Keratinocyte (primary cell): Measurements from ENCODE around the gene TMEM266. TPM values are rescaled to one million over a fixed set of nuclear protein-coding genes. Genes with fewer than 3 reads are reported as not detected.

Experiments used
- DNase-seq: peaks from one replicate; pipeline ENCODE4 v3.0.0-alpha.2; 2011; ENCODE audit warnings: low read depth, missing footprints, low spot score
- FAIRE-seq: peaks from 2 replicates; lab custom pipeline; 2011; peaks lifted over from hg19 to GRCh38; lab: Jason Lieb, UNC
- H2AFZ ChIP-seq: 2 replicates; pipeline ENCODE4 v1.6.0; 2012; ENCODE audit warnings: low read length, control low read depth, inconsistent platforms; ENCODE audit not compliant: control insufficient read depth
- H3K27ac ChIP-seq: 2 replicates; pipeline ENCODE4 v1.5.1; 2011; ENCODE audit warnings: low read length; ENCODE audit not compliant: control insufficient read depth, insufficient read depth
- H3K27me3 ChIP-seq: 3 replicates; pipeline ENCODE4 v1.6.0; 2011; ENCODE audit warnings: low read length; ENCODE audit not compliant: control insufficient read depth, insufficient read depth; ENCODE audit errors: extremely low read depth
- H3K36me3 ChIP-seq, 2 experiments: 2 replicates in 1 of 2; 3 replicates in 1 of 2; pipeline ENCODE4 v1.5.1; 2011; ENCODE audit warnings: low read length in 2 of 2, mild to moderate bottlenecking in 1 of 2; ENCODE audit not compliant: control insufficient read depth in 2 of 2, insufficient read depth in 2 of 2; ENCODE audit errors: extremely low read depth in 1 of 2
- H3K4me1 ChIP-seq: 3 replicates; pipeline ENCODE4 v1.5.1; 2011; ENCODE audit warnings: low read length; ENCODE audit not compliant: control insufficient read depth, insufficient read depth; ENCODE audit errors: extremely low read depth
- H3K4me2 ChIP-seq: 3 replicates; pipeline ENCODE4 v1.6.0; 2011; ENCODE audit warnings: low read depth, low read length; ENCODE audit not compliant: control insufficient read depth, insufficient read depth; ENCODE audit errors: extremely low read depth
- H3K4me3 ChIP-seq, 3 experiments: fragments of 200-600 bp in 1 of 3; sonication (generic) in 1 of 3; 2 replicates in 2 of 3; 3 replicates in 1 of 3; pipeline ENCODE4 v1.5.1; 2011 to 2016; ENCODE audit warnings: low read length in 3 of 3, mild to moderate bottlenecking in 3 of 3, control low read depth in 2 of 3, inconsistent platforms in 1 of 3, low read depth in 1 of 3, mixed read lengths in 1 of 3, mixed run types in 1 of 3, moderate library complexity in 1 of 3; ENCODE audit not compliant: control insufficient read depth in 2 of 3, insufficient read depth in 2 of 3; ENCODE audit errors: extremely low read depth in 1 of 3
- H3K79me2 ChIP-seq: 2 replicates; pipeline ENCODE4 v1.6.0; 2012; ENCODE audit warnings: low read length; ENCODE audit not compliant: control insufficient read depth, insufficient read depth
- H3K9ac ChIP-seq: 3 replicates; pipeline ENCODE4 v1.6.0; 2011; ENCODE audit warnings: low read length; ENCODE audit not compliant: control insufficient read depth, insufficient read depth; ENCODE audit errors: extremely low read depth
- H3K9me1 ChIP-seq: 3 replicates; pipeline ENCODE4 v1.6.0; 2011; ENCODE audit warnings: low read length; ENCODE audit not compliant: control insufficient read depth, insufficient read depth; ENCODE audit errors: extremely low read depth
- H3K9me3 ChIP-seq: 2 replicates; pipeline ENCODE4 v1.5.1; 2012; ENCODE audit warnings: low read depth, low read length; ENCODE audit not compliant: control insufficient read depth
- H4K20me1 ChIP-seq: 3 replicates; pipeline ENCODE4 v1.6.0; 2011; ENCODE audit warnings: low read length; ENCODE audit not compliant: control insufficient read depth, insufficient read depth; ENCODE audit errors: extremely low read depth
- EZH2 ChIP-seq: IDR thresholded peaks from one replicate; pipeline ENCODE4 v1.6.1; 2012; ENCODE audit warnings: inconsistent platforms, mild to moderate bottlenecking, low read length, moderate library complexity
- dilution Hi-C: fragments of 300-500 bp; cut with MboI; formaldehyde crosslinking; loops from one replicate; pipeline ENCODE4 v1.7.0; 2020; ENCODE audit warnings: low sequenced_read_pairs; ENCODE audit not compliant: extremely low pct_ligation_motif_present
- polyA plus RNA-seq, 5 experiments: library from polyadenylated mRNA; depleted of rRNA in 3 of 5; stranded (reverse) in 3 of 5; stranded (forward) in 1 of 5; unstranded in 1 of 5; fragments of >200 nt; gene quantifications; 1 replicate in 1 of 5; 2 replicates in 3 of 5; 3 replicates in 1 of 5; pipeline versions ENCODE4 v1.2.1 to v1.2.3, GENCODE V29; 2011 to 2012; ENCODE audit warnings: missing spikeins in 2 of 5, low read depth in 1 of 5, low replicate concordance in 1 of 5
- TF ChIP-seq, protein P1 (sequence below), 3 experiments: IDR thresholded peaks in 1 of 3; conservative IDR thresholded peaks in 1 of 3; optimal IDR thresholded peaks in 1 of 3; 2 replicates in 2 of 3; 3 replicates in 1 of 3; pipeline versions ENCODE3 to v1.5.1; 2011; ENCODE audit warnings: low read length in 3 of 3, mild to moderate bottlenecking in 3 of 3, moderate library complexity in 2 of 3, control low read depth in 1 of 3, inconsistent platforms in 1 of 3; ENCODE audit not compliant: insufficient read depth in 2 of 3; ENCODE audit errors: extremely low read depth in 1 of 3

The TMEM266 gene
- polyA plus RNA-seq, 1 donor (not counting 4 experiments of a cell fraction or from before 2014, with no cell fraction given) = 0.03 TPM

DNA sequence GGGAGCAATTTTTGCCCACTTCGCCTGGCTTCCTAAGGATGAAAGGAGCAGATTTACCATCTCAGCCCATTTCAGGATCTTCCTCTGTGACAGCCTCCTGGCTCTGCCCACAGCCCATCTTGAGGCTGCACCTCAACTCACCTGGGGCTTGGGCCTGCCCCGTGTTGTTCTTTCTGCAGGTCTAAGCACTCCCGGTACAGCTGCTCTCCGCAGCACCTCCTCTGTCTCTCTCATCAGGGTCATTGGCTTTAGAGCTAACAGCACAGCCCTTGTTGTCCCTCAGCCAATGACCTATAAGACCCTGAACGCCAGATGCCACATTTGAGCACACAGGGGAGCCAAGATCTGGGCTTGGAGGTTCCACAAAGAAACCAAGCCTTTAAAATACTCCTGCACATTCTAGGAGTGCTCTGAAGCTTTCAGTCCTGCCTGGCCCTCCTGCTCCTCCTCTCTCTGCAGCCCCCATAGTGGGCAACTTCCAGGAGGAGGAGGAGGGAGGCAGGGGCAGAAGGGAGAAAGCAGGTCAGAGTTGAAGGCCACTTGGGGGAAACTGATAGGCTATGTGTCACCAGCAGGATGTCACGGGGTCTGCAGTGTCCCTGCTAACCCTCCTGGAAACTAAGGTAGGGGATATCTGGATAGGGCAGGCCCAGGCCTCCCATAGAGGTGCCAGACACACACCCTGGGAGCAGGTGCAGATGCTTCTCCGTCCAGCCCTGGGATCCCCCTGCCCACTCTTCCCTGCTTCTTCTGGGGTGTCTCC, 135.9 kb downstream of the TMEM266 start:
- H3K9me1 ChIP-seq = no peaks in the 10 kb centered on the region
- H3K27ac ChIP-seq = peak overlapping the region; percentile 9
- no peak overlapping the region for H3K9ac ChIP-seq
- H3K27me3 ChIP-seq = no peaks in the 10 kb centered on the region
- dilution Hi-C loops = no loop called here
- FAIRE-seq (no peak), DNase-seq (no peak)
- H3K36me3 ChIP-seq = peaks cover 0 to 2% of the 10 kb centered on the region in 2 experiments
- no peak overlapping the region for H3K4me3 ChIP-seq
- TF ChIP-seq, protein P1, sequence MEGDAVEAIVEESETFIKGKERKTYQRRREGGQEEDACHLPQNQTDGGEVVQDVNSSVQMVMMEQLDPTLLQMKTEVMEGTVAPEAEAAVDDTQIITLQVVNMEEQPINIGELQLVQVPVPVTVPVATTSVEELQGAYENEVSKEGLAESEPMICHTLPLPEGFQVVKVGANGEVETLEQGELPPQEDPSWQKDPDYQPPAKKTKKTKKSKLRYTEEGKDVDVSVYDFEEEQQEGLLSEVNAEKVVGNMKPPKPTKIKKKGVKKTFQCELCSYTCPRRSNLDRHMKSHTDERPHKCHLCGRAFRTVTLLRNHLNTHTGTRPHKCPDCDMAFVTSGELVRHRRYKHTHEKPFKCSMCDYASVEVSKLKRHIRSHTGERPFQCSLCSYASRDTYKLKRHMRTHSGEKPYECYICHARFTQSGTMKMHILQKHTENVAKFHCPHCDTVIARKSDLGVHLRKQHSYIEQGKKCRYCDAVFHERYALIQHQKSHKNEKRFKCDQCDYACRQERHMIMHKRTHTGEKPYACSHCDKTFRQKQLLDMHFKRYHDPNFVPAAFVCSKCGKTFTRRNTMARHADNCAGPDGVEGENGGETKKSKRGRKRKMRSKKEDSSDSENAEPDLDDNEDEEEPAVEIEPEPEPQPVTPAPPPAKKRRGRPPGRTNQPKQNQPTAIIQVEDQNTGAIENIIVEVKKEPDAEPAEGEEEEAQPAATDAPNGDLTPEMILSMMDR (optimal IDR thresholded peaks at IDR 0.05 in 1 of 3, IDR thresholded peaks at IDR 0.05 in 1 of 3, conservative IDR thresholded peaks at IDR 0.05 in 1 of 3; ENCODE audit: extremely low read depth in 1 of 3, insufficient read depth in 2 of 3, low read length in 3 of 3) = no peak
- no peak for TF ChIP-seq EZH2
- no peak overlapping the region for H3K4me2 ChIP-seq
- peaks cover 34% of the 10 kb centered on the region for H3K4me1 ChIP-seq
- H2AFZ ChIP-seq = no peak overlapping the region
- no peaks in the 10 kb centered on the region for H3K79me2 ChIP-seq
- H3K9me3 ChIP-seq = no peaks in the 10 kb centered on the region
- peaks cover 6% of the 10 kb centered on the region for H4K20me1 ChIP-seq

DNA sequence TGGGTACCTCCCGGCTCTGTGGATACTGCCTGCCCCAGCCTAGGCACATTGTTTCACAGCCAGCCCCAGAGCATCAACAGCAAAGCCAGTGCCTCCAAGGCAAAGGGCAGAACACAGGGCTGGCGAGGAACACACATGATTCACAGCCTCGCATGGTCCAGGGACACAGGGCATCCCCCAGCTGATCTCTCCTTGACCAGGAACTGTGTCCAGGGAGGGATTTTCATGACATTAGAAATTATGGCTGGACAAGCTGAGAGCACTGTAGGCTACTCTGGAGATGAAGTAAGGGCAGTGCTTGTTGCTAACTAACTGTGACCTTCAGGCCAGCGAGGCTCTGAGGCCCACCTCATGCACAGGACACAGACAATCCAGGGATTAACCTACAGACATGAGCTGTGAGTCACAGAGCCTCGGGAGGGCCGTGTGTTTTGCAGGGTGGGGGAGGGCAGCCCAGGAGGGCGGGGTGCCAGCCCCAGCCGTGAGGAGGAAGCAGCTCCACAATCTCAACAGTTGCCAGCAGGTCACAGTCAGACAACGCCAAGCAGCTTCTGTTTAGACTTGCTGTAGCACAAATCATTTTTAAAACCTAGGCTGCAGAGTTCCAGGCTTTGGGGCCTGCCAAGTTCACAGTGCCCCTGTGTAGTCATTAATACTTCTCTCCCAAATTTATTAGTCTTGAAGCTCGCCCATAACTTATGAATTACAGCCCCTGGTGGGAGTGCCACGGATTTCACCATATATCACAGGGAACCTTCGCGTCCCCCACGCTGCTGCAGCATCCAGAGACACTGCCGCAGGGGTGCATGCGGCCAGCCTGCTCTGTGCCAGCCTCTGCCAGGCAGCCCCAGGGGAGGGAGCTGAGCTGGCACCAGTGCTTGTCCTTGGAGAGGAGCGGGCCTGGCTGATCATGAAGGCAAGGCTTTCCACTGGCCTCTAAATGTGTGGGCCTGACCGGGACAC, 136.8 kb downstream of the TMEM266 start:
- Histone ChIP-seq H3K4me1 (peaks cover 31% of the 10 kb centered on the region), H4K20me1 (peaks cover 6% of the 10 kb centered on the region), H3K9me3 (no peaks in the 10 kb centered on the region), H2AFZ (no peak overlapping the region), H3K27ac (peak overlapping the region; percentile 77), H3K9me1 (no peaks in the 10 kb centered on the region), H3K4me2 (peak overlapping the region; percentile 70), H3K9ac (peak overlapping the region; percentile 45), H3K79me2 (no peaks in the 10 kb centered on the region), H3K36me3 (peaks cover 0 to 2% of the 10 kb centered on the region in 2 experiments), H3K27me3 (no peaks in the 10 kb centered on the region), H3K4me3 (peak overlapping the region in 2 of 3 experiments; percentile 11 to 24)
- FAIRE-seq = peak; percentile 96
- dilution Hi-C loops = no loop called here
- no peak for TF ChIP-seq EZH2
- TF ChIP-seq, protein P1 (optimal IDR thresholded peaks at IDR 0.05 in 1 of 3, IDR thresholded peaks at IDR 0.05 in 1 of 3, conservative IDR thresholded peaks at IDR 0.05 in 1 of 3; ENCODE audit: extremely low read depth in 1 of 3, insufficient read depth in 2 of 3, low read length in 3 of 3) = no peak
- no peak for DNase-seq
